Measurements from ENCODE around the gene IQCH.
A peak's percentile ranks its signal among the peaks of the same experiment; 100 is the strongest.
"Not testable (repeated sequence)": the region's sequence is repeated elsewhere in the genome, so short reads cannot be mapped to it uniquely, and the experiment has no call there.

IQCH gene

GRCh38 chr15:67254238-67255175, at the start of gene IQCH, which contains the start of gene AAGAB:
TSS of gene IQCH (plus strand) at chr15:67254786. CDS start at chr15:67254897, 111 bp downstream.
TSS of gene AAGAB (minus strand) at chr15:67254661. CDS start at chr15:67254631, 30 bp downstream.
- peak; percentile 60 for DNase-seq

GRCh38 chr15:67207555-67208207, 46.9 kb upstream of the IQCH start:
- DNase-seq = no peak

- DNase-seq = no peak
Measured at GRCh38 chr15:67208396-67208795, 46.2 kb upstream of the IQCH start.

GRCh38 chr15:67210555-67211168, 43.9 kb upstream of the IQCH start:
- no peak for DNase-seq

GRCh38 chr15:67212684-67213367, 41.8 kb upstream of the IQCH start:
- no peak for DNase-seq

GRCh38 chr15:67215102-67215501, 39.5 kb upstream of the IQCH start:
- no peak for DNase-seq

GRCh38 chr15:67216859-67217258, 37.7 kb upstream of the IQCH start:
- no peak for DNase-seq

GRCh38 chr15:67218428-67218827, 36.2 kb upstream of the IQCH start:
- DNase-seq = no peak

- no peak for DNase-seq
Measured at GRCh38 chr15:67219288-67219687, 35.3 kb upstream of the IQCH start.

GRCh38 chr15:67224889-67225288, 29.7 kb upstream of the IQCH start:
- no peak for DNase-seq

- no peak for DNase-seq
Measured at GRCh38 chr15:67225336-67225735, 29.2 kb upstream of the IQCH start.

- no peak for DNase-seq
Measured at GRCh38 chr15:67227431-67227830, 27.2 kb upstream of the IQCH start.

GRCh38 chr15:67227846-67228245, 26.7 kb upstream of the IQCH start:
- no peak for DNase-seq

GRCh38 chr15:67228286-67228685, 26.3 kb upstream of the IQCH start:
- DNase-seq = no peak

GRCh38 chr15:67230504-67230903, 24.1 kb upstream of the IQCH start:
- no peak for DNase-seq

- no peak for DNase-seq
Measured at GRCh38 chr15:67232591-67232990, 22.0 kb upstream of the IQCH start.

- DNase-seq = no peak
Measured at GRCh38 chr15:67240235-67241131, 14.1 kb upstream of the IQCH start.

GRCh38 chr15:67241132-67241855, 13.3 kb upstream of the IQCH start:
- DNase-seq = no peak

- DNase-seq = no peak
Measured at GRCh38 chr15:67242708-67243111, 11.9 kb upstream of the IQCH start.

- DNase-seq = no peak
Measured at GRCh38 chr15:67244971-67245478, 9.6 kb upstream of the IQCH start.

GRCh38 chr15:67246606-67247005, 8.0 kb upstream of the IQCH start:
- DNase-seq = not testable (repeated sequence)

Measured in DMS79 treated with DMSO at 0.1 percent for 48 hours (cell line).